Activated CD4-positive, alpha-beta memory T cell treated with anti-CD3 and anti-CD28 coated beads for 36 hours (primary cell): ENCODE results near the gene CHRD. TPM values are rescaled to one million over a fixed set of nuclear protein-coding genes. Genes with fewer than 3 reads are reported as not detected.

ENCODE experiments used
- total RNA-seq, 2 experiments: library from RNA; stranded (reverse); gene quantifications; one replicate each; pipeline ENCODE4 v1.2.3, GENCODE V29; 2021

The CHRD gene
- total RNA-seq, 2 experiments from 2014 or later = 0.21 TPM; not detected in 1

Other genes with a start within 250 kb of the CHRD start
- gene EIF2B5, start 244.7 kb upstream of the CHRD start, total RNA-seq = 10 to 100 TPM; 49.6 to 51.5 TPM
- gene DVL3, start 224.7 kb upstream of the CHRD start, total RNA-seq = 10 to 100 TPM; 28.5 to 32.4 TPM
- gene AP2M1, start 205.2 kb upstream of the CHRD start, total RNA-seq = 100 to 1,000 TPM; 218 to 221 TPM
- 10 to 100 TPM; 41.2 to 48.7 TPM for gene ABCF3, start 193.9 kb upstream of the CHRD start, total RNA-seq
- not detected for gene VWA5B2, start 150.5 kb upstream of the CHRD start, total RNA-seq
- gene ALG3, start 131.1 kb upstream of the CHRD start, total RNA-seq = 10 to 100 TPM; 31.6 to 34.1 TPM
- gene EEF1AKMT4, start 130.4 kb upstream of the CHRD start, total RNA-seq = 1 to 10 TPM; 3.5 to 4.4 TPM
- under 1 TPM; 0.21 to 0.51 TPM for gene CAMK2N2, start 118.5 kb upstream of the CHRD start, total RNA-seq
- not detected for gene ECE2, start 104.0 kb upstream of the CHRD start, total RNA-seq
- gene PSMD2, start 80.8 kb upstream of the CHRD start, total RNA-seq = 100 to 1,000 TPM; 246 to 257 TPM
- gene EIF4G1, start 65.4 kb upstream of the CHRD start, total RNA-seq = 100 to 1,000 TPM; 410 to 432 TPM
- 1 to 10 TPM; 7.0 to 8.9 TPM for gene FAM131A, start 42.5 kb upstream of the CHRD start, total RNA-seq
- 1 to 10 TPM; 3.2 to 3.7 TPM for gene CLCN2, start 18.4 kb upstream of the CHRD start, total RNA-seq
- 100 to 1,000 TPM in 1 of 2 experiments, 10 to 100 TPM in 1; 100.0 to 103 TPM for gene POLR2H, start 18.3 kb upstream of the CHRD start, total RNA-seq
- not detected for gene THPO, start 1.8 kb upstream of the CHRD start, total RNA-seq
- gene EPHB3, start 181.7 kb downstream of the CHRD start, total RNA-seq = under 1 TPM in 1 of 2 experiments, not detected in 1; 0.07 TPM